GM12878 (cell line): ENCODE measurements around the gene WDR86. TPM values are rescaled to one million over a fixed set of nuclear protein-coding genes. Genes with fewer than 3 reads are reported as not detected.

Source experiments
- ATAC-seq: fragments of 200-7000 bp; cut with Tn5 transposase; 3 replicates; pipeline ENCODE4 v1.9.1; 2020; ENCODE audit warnings: mild to moderate bottlenecking, moderate library complexity
- BruUV-seq: library from RNA; stranded (reverse); fragments of 400-500 nt; replicated peaks from 2 replicates; lab custom pipeline; 2021; lab: Mats Ljungman, UMichigan
- CTCF ChIA-PET: fragments of 300-600 bp; sonication (Branson Sonifier 250); formaldehyde crosslinking; extraction: SDS; loops from one replicate; lab custom pipeline; 2021; ENCODE audit warnings: inconsistent platforms; lab: Yijun Ruan, JAX
- POLR2A ChIA-PET: fragments of 350-600 bp; formaldehyde crosslinking; extraction: SDS; loops from one replicate; lab custom pipeline; 2021; ENCODE audit warnings: inconsistent platforms; lab: Charles Lee
- RAD21 ChIA-PET: fragments of 300-600 bp; sonication (Branson Sonifier 250); formaldehyde crosslinking; loops from one replicate; lab custom pipeline; 2023; ENCODE audit warnings: antibody characterized with exemption; ENCODE audit not compliant: unreplicated experiment; lab: Charles Lee
- SMC1A ChIA-PET: fragments of 300-600 bp; sonication (Branson Sonifier 250); formaldehyde crosslinking; loops from one replicate; lab custom pipeline; 2023; ENCODE audit not compliant: unreplicated experiment, uncharacterized antibody; lab: Charles Lee
- DNase-seq: peaks from one replicate; pipeline ENCODE4 v3.0.0-alpha.2; 2011; ENCODE audit warnings: low read depth, low spot score
- FAIRE-seq: peaks from 3 replicates; lab custom pipeline; 2011; peaks lifted over from hg19 to GRCh38; lab: Jason Lieb, UNC
- H2AFZ ChIP-seq: 2 replicates; pipeline ENCODE4 v1.6.0; 2011; ENCODE audit warnings: low read depth, low read length, control low read depth; ENCODE audit not compliant: control insufficient read depth
- H3K27ac ChIP-seq: 2 replicates; pipeline ENCODE4 v1.5.1; 2011; ENCODE audit warnings: control low read depth; ENCODE audit not compliant: control insufficient read depth, insufficient read depth
- H3K27me3 ChIP-seq, 2 experiments: replicated peaks in 1 of 2; 2 replicates each; pipeline versions ENCODE4 v1.6.0 to v1.6.1; 2011; ENCODE audit warnings: low read length in 1 of 2; ENCODE audit not compliant: control insufficient read depth in 2 of 2, insufficient read depth in 2 of 2
- H3K36me3 ChIP-seq, 2 experiments: 2 replicates each; pipeline ENCODE4 v1.5.1; 2011; ENCODE audit warnings: low read length in 1 of 2; ENCODE audit not compliant: control insufficient read depth in 2 of 2, insufficient read depth in 2 of 2
- H3K4me1 ChIP-seq: 2 replicates; pipeline ENCODE4 v1.6.1; 2011; ENCODE audit warnings: mild to moderate bottlenecking, low read length, moderate library complexity, mixed read lengths; ENCODE audit not compliant: control insufficient read depth, insufficient read depth
- H3K4me2 ChIP-seq: 2 replicates; pipeline ENCODE4 v1.6.0; 2011; ENCODE audit warnings: control low read depth; ENCODE audit not compliant: control insufficient read depth, insufficient read depth
- H3K4me3 ChIP-seq: fragments of 200-600 bp; sonication (generic); 2 replicates; pipeline ENCODE4 v1.5.1; 2016
- H3K79me2 ChIP-seq: 2 replicates; pipeline ENCODE4 v1.6.0; 2011; ENCODE audit warnings: low read length; ENCODE audit not compliant: control insufficient read depth, insufficient read depth
- H3K9ac ChIP-seq: 2 replicates; pipeline ENCODE4 v1.8.0; 2011; ENCODE audit warnings: low read length, control low read depth, mixed read lengths; ENCODE audit not compliant: control insufficient read depth, insufficient read depth
- H3K9me3 ChIP-seq: replicated peaks from 3 replicates; pipeline ENCODE4 v1.5.1; 2011; ENCODE audit warnings: mild to moderate bottlenecking, low read length; ENCODE audit not compliant: control insufficient read depth, insufficient read depth
- H4K20me1 ChIP-seq: 2 replicates; pipeline ENCODE4 v1.6.0; 2011; ENCODE audit not compliant: control insufficient read depth, insufficient read depth
- CHD1 ChIP-seq: IDR thresholded peaks from 2 replicates; pipeline ENCODE4 v1.6.1; 2012; ENCODE audit warnings: low read depth, low read length, improper control_type of control experiment
- E2F8 ChIP-seq: fragments of 450-650 bp; IDR thresholded peaks from 2 replicates; pipeline ENCODE4 v1.6.1; 2018; ENCODE audit warnings: mild to moderate bottlenecking, low read depth, moderate library complexity; ENCODE audit not compliant: partially characterized antibody
- GABPA ChIP-seq: IDR thresholded peaks from 2 replicates; pipeline ENCODE4 v1.6.1; 2014; ENCODE audit warnings: antibody characterized with exemption, low read depth, mild to moderate bottlenecking, inconsistent platforms
- MEF2B ChIP-seq: fragments of 450-650 bp; IDR thresholded peaks from 2 replicates; pipeline ENCODE4 v1.6.1; 2018; ENCODE audit warnings: mild to moderate bottlenecking, moderate library complexity; ENCODE audit not compliant: partially characterized antibody, poor library complexity, severe bottlenecking
- MTA2 ChIP-seq: fragments of 450-650 bp; IDR thresholded peaks from 2 replicates; pipeline ENCODE4 v1.6.1; 2016; ENCODE audit warnings: low read depth, mild to moderate bottlenecking, moderate library complexity
- NR2C2 ChIP-seq: IDR thresholded peaks from 2 replicates; pipeline ENCODE4 v1.6.1; 2011; ENCODE audit warnings: borderline replicate concordance, low read depth; ENCODE audit not compliant: control insufficient read depth, insufficient read length
- PBX3 ChIP-seq: IDR thresholded peaks from 2 replicates; pipeline ENCODE4 v1.6.1; 2011; ENCODE audit warnings: mild to moderate bottlenecking, low read depth, low read length, moderate library complexity; ENCODE audit not compliant: insufficient replicate concordance
- PML ChIP-seq: IDR thresholded peaks from 2 replicates; pipeline ENCODE4 v1.6.1; 2012; ENCODE audit warnings: low read length, inconsistent platforms
- RELA ChIP-seq: fragments of 450-650 bp; IDR thresholded peaks from 2 replicates; pipeline ENCODE4 v1.8.0; 2014; ENCODE audit warnings: borderline replicate concordance; ENCODE audit not compliant: partially characterized antibody
- RFX5 ChIP-seq: IDR thresholded peaks from 2 replicates; pipeline ENCODE4 v1.6.1; 2011; ENCODE audit warnings: low read depth, low read length, improper control_type of control experiment
- WGBS: methylation state at CpG from one replicate; pipeline ENCODE4 v1.1.6; 2016; ENCODE audit warnings: low lambda C conversion rate; ENCODE audit not compliant: insufficient replicate concordance, insufficient coverage; ENCODE audit errors: missing lambda C conversion rate; 5-methylcytosine and 5-hydroxymethylcytosine counted together
- in situ Hi-C: fragments of 300-500 bp; cut with MboI; formaldehyde crosslinking; loops from 9 replicates; pipeline ENCODE4 v1.14.3; 2018; ENCODE audit warnings: mixed read lengths
- intact Hi-C: fragments of 100-400 bp; cut with micrococcal nuclease; formaldehyde crosslinking; loops from one replicate; pipeline ENCODE4 v1.14.2; 2022; ENCODE audit not compliant: unreplicated experiment
- polyA plus RNA-seq, 11 experiments: library from polyadenylated mRNA; depleted of rRNA in 4 of 11; unstranded in 6 of 11; stranded (reverse) in 5 of 11; fragments of >200 nt; fragmentation: Nextera tagmentation in 4 of 11; fragmentation: Illumina TruSeq in 1 of 11; extraction: Ambion mirVana in 4 of 11; extraction: Trizol in 1 of 11; gene quantifications; 1 replicate in 1 of 11; 2 replicates in 10 of 11; pipeline versions ENCODE4 v1.2.1 to v1.2.3, GENCODE V29; 2011 to 2016; ENCODE audit warnings: inconsistent platforms in 2 of 11, missing spikeins in 2 of 11, low read depth in 1 of 11
- total RNA-seq, 4 experiments: library from RNA; depleted of rRNA in 3 of 4; stranded (reverse); fragments of >200 nt in 3 of 4; fragmentation: Illumina TruSeq in 1 of 4; extraction: Trizol in 1 of 4; gene quantifications; 2 replicates each; pipeline versions ENCODE4 v1.2.1 to v1.2.3, GENCODE V29; 2013 to 2021
- TF ChIP-seq, protein P1 (sequence below): IDR thresholded peaks from 2 replicates; pipeline ENCODE4 v1.6.1; 2012; ENCODE audit warnings: low read length, inconsistent platforms
- TF ChIP-seq, protein P2 (sequence below): IDR thresholded peaks from 2 replicates; pipeline ENCODE4 v1.6.1; 2012; ENCODE audit warnings: low read depth, low read length, improper control_type of control experiment

The WDR86 gene
- total and polyA plus RNA-seq, 10 of the 15 experiments (the other 5 are each of a cell fraction or from before 2014, with no cell fraction given), result 0.05 to 0.19 (median 0.15) TPM; not detected in 7

GRCh38 chr7:151416941-151417315 is 7.1 kb upstream of the WDR86 start (continued):
- no peak for TF ChIP-seq MEF2B
- no peak for TF ChIP-seq GABPA
- no peak for TF ChIP-seq RFX5
- TF ChIP-seq PML, result no peak

DNA sequence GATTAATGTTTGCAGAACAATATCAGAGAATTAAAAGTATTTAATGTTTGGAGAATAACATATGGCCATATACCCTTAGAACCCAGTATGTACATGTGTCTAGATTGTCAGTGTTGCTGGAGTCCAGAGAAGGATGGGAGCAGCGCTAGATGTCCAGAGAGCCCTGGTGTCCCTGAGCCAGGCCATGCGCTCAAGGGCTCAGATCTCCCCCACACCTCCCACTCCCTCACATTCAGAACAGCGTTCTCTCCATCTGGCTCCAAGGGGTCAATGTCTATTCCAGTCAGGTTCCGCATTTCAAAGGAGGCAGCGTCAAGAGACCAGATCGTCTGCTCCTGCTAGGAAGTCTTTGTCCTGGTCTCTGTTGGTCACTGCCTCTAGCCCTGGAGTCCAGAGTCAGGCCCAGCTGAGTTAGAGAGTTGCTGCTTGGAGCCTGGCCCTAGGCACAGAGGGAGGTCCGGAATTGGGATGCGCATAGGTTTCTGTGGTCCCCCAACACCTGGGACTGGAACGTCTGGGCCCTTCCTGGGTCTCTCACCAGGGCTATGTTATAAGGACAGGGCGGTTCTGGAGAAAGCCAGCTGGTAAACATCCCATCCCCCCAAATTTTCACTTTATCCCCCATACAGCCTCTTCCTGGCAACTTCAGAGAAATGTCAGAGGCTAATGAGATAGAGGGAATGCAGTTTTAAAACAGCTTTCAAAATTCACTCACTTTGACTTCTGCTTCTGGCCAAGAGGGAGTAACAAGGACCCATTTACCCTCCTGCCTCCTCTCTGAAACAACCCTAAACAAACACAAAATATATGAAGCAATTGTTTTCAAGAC is 6.5 kb upstream of the WDR86 start:
- H3K9me3 ChIP-seq, result peaks cover 6% of the 10 kb centered on the region; the same call in 2 of the 3 replicates
- peaks cover 0 to 4% of the 10 kb centered on the region in 2 experiments; a peak in 3 of 4 replicates for H3K27me3 ChIP-seq
- ChIA-PET POLR2A (no interaction called here), CTCF (interaction anchor here (1.1 to 1.3 kb wide), 2 partner anchors 28 to 32 kb away, joined by 3 to 4 read pairs; no protein-coding TSS in a partner anchor), SMC1A (no interaction called here), RAD21 (no interaction called here)
- in situ Hi-C loops, result no loop called here
- H4K20me1 ChIP-seq, result no peaks in the 10 kb centered on the region
- H3K79me2 ChIP-seq, result no peaks in the 10 kb centered on the region
- intact Hi-C loops, result no loop called here
- H3K4me2 ChIP-seq, result no peak overlapping the region
- no peak overlapping the region for H2AFZ ChIP-seq
- no peaks in the 10 kb centered on the region for H3K36me3 ChIP-seq
- no peak overlapping the region for H3K9ac ChIP-seq
- no peak for DNase-seq
- no peaks in the 10 kb centered on the region for H3K4me1 ChIP-seq
- H3K27ac ChIP-seq, result no peak overlapping the region
- no TSS peak for BruUV-seq
- H3K4me3 ChIP-seq, result no peak overlapping the region
- no peak for ATAC-seq
- 67% methylated on average over 10 of the region's 10 CpGs for WGBS
- FAIRE-seq, result no peak
- TF ChIP-seq MTA2, result no peak
- no peak for TF ChIP-seq PBX3
- TF ChIP-seq E2F8, result no peak
- no peak for TF ChIP-seq CHD1
- TF ChIP-seq RELA, result no peak
- TF ChIP-seq NR2C2, result no peak
- TF ChIP-seq, protein P1, sequence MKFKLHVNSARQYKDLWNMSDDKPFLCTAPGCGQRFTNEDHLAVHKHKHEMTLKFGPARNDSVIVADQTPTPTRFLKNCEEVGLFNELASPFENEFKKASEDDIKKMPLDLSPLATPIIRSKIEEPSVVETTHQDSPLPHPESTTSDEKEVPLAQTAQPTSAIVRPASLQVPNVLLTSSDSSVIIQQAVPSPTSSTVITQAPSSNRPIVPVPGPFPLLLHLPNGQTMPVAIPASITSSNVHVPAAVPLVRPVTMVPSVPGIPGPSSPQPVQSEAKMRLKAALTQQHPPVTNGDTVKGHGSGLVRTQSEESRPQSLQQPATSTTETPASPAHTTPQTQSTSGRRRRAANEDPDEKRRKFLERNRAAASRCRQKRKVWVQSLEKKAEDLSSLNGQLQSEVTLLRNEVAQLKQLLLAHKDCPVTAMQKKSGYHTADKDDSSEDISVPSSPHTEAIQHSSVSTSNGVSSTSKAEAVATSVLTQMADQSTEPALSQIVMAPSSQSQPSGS, result no peak
- TF ChIP-seq, protein P2, sequence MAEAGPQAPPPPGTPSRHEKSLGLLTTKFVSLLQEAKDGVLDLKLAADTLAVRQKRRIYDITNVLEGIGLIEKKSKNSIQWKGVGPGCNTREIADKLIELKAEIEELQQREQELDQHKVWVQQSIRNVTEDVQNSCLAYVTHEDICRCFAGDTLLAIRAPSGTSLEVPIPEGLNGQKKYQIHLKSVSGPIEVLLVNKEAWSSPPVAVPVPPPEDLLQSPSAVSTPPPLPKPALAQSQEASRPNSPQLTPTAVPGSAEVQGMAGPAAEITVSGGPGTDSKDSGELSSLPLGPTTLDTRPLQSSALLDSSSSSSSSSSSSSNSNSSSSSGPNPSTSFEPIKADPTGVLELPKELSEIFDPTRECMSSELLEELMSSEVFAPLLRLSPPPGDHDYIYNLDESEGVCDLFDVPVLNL, result no peak
